A673 (cell line): Measurements from ENCODE around the gene TIGD3. TPM values are rescaled to one million over a fixed set of nuclear protein-coding genes. Genes with fewer than 3 reads are reported as not detected.

ENCODE experiments used
- BruUV-seq: library from RNA; stranded (reverse); fragments of 400-500 nt; replicated peaks from 2 replicates; lab custom pipeline; 2021; lab: Mats Ljungman, UMichigan
- CTCF ChIA-PET: fragments of 300-600 bp; sonication (Branson Sonifier 250); formaldehyde crosslinking; loops from one replicate; lab custom pipeline; 2022; ENCODE audit warnings: antibody characterized with exemption; lab: Charles Lee
- POLR2A ChIA-PET: fragments of 300-600 bp; sonication (Branson Sonifier 250); formaldehyde crosslinking; loops from one replicate; lab custom pipeline; 2022; ENCODE audit warnings: antibody characterized with exemption; ENCODE audit not compliant: low non-redundant PET; lab: Charles Lee
- DNase-seq: peaks from one replicate; pipeline ENCODE4 v3.0.0-alpha.2; 2015; ENCODE audit warnings: low spot score
- H3K27ac ChIP-seq: fragments of 200-600 bp; sonication (generic); 2 replicates; pipeline ENCODE4 v1.5.1; 2016; ENCODE audit warnings: mixed run types, low read depth, mild to moderate bottlenecking, mixed read lengths, antibody characterized with exemption, low read length; ENCODE audit not compliant: poor library complexity, severe bottlenecking
- H3K27me3 ChIP-seq: fragments of 200-600 bp; sonication (generic); replicated peaks from 2 replicates; pipeline ENCODE4 v1.6.1; 2017; ENCODE audit warnings: mixed run types, low read depth, mild to moderate bottlenecking, mixed read lengths, antibody characterized with exemption, low read length; ENCODE audit not compliant: insufficient read depth, poor library complexity
- H3K36me3 ChIP-seq: fragments of 200-600 bp; sonication (generic); 2 replicates; pipeline ENCODE4 v1.6.1; 2016; ENCODE audit warnings: mixed run types, mild to moderate bottlenecking, mixed read lengths, antibody characterized with exemption, low read length; ENCODE audit not compliant: insufficient read depth, poor library complexity, severe bottlenecking
- H3K4me1 ChIP-seq: fragments of 200-600 bp; sonication (generic); 2 replicates; pipeline ENCODE4 v1.6.1; 2017; ENCODE audit warnings: mixed run types, mild to moderate bottlenecking, mixed read lengths, antibody characterized with exemption, low read length; ENCODE audit not compliant: insufficient read depth, poor library complexity, severe bottlenecking
- H3K4me3 ChIP-seq: fragments of 200-600 bp; sonication (generic); 2 replicates; pipeline ENCODE4 v1.5.1; 2016; ENCODE audit warnings: low read depth, mixed run types, mild to moderate bottlenecking, mixed read lengths, low read length; ENCODE audit not compliant: poor library complexity, severe bottlenecking
- H3K9me3 ChIP-seq: fragments of 200-600 bp; sonication (generic); 2 replicates; pipeline ENCODE4 v1.6.1; 2016; ENCODE audit warnings: mixed run types, low read depth, mild to moderate bottlenecking, mixed read lengths, antibody characterized with exemption, low read length; ENCODE audit not compliant: poor library complexity, severe bottlenecking
- EZH2 ChIP-seq: fragments of 200-600 bp; sonication (generic); IDR thresholded peaks from 2 replicates; pipeline ENCODE4 v1.6.1; 2017; ENCODE audit warnings: borderline replicate concordance, low read depth, mild to moderate bottlenecking, mixed read lengths, antibody characterized with exemption, low read length; ENCODE audit not compliant: poor library complexity, severe bottlenecking
- intact Hi-C: fragments of 100-400 bp; cut with micrococcal nuclease; formaldehyde crosslinking; loops from one replicate; pipeline ENCODE4 v1.10.0; 2022; ENCODE audit not compliant: unreplicated experiment
- total RNA-seq: library from RNA; stranded (reverse); gene quantifications from 2 replicates; pipeline ENCODE4 v1.2.3, GENCODE V29; 2021
- TF ChIP-seq, protein P1 (sequence below): fragments of 300-800, 200-600 bp; sonication (generic); conservative IDR thresholded peaks from 2 replicates; pipeline ENCODE4 v1.5.1; 2017; ENCODE audit warnings: low read depth, mild to moderate bottlenecking, antibody characterized with exemption, low read length, moderate library complexity, mixed read lengths

The TIGD3 gene
- total RNA-seq, 1 experiment from 2014 or later: 2.3 TPM

DNA sequence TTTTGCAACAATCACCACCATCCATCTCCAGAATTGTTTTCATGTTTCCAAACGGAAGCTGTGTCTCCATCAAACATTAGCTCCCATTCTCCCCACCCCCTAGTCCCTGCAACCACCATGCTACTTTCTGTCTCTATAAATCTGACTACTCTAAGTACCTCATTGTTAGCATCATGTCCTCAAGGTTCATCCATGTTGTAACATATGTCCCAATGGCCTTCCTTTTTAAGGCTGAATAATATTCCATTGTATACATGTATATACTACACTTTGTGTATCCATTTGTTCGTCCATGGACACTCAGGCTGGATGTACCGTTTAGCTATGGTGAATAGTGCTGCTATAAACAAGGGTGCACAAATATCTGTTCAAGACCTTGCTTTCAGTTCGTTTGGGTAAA is 29.1 kb upstream of the TIGD3 start:
- Histone ChIP-seq H3K36me3 (no peaks in the 10 kb centered on the region), H3K4me3 (no peak overlapping the region), H3K4me1 (peaks cover 5% of the 10 kb centered on the region), H3K9me3 (no peaks in the 10 kb centered on the region), H3K27me3 (no peaks in the 10 kb centered on the region), H3K27ac (no peak overlapping the region)
- no peak for TF ChIP-seq EZH2
- TF ChIP-seq, protein P1, sequence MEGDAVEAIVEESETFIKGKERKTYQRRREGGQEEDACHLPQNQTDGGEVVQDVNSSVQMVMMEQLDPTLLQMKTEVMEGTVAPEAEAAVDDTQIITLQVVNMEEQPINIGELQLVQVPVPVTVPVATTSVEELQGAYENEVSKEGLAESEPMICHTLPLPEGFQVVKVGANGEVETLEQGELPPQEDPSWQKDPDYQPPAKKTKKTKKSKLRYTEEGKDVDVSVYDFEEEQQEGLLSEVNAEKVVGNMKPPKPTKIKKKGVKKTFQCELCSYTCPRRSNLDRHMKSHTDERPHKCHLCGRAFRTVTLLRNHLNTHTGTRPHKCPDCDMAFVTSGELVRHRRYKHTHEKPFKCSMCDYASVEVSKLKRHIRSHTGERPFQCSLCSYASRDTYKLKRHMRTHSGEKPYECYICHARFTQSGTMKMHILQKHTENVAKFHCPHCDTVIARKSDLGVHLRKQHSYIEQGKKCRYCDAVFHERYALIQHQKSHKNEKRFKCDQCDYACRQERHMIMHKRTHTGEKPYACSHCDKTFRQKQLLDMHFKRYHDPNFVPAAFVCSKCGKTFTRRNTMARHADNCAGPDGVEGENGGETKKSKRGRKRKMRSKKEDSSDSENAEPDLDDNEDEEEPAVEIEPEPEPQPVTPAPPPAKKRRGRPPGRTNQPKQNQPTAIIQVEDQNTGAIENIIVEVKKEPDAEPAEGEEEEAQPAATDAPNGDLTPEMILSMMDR: no peak
- DNase-seq: no peak
- intact Hi-C loops: no loop called here
- BruUV-seq: no TSS peak
- ChIA-PET POLR2A (no interaction called here), CTCF (no interaction called here)

DNA sequence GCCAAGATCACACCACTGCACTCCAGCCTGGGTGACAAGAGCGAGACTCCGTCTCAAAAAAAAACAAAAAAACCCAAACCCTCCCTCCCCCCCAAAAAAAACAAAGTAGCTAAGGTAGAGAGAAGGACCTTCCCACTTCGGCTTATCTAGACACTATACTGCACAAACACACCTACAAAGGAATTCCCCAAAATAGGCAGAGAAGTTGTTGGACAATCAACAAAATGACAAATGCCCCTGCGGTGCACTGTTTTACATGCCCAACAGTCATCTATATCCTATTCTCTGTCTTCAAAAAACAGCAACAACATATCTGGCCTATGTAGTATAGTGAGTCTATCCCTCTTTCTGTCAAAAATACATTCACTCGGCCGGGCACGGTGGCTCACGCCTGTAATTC is 27.5 kb upstream of the TIGD3 start:
- CTCF ChIA-PET: interaction anchor here (0.7 kb wide), 1 partner anchor 1033 kb away, joined by 3 read pairs; no protein-coding TSS in a partner anchor
- Histone ChIP-seq H3K27me3 (no peaks in the 10 kb centered on the region), H3K36me3 (no peaks in the 10 kb centered on the region), H3K9me3 (no peaks in the 10 kb centered on the region), H3K4me3 (no peak overlapping the region), H3K4me1 (peaks cover 5% of the 10 kb centered on the region), H3K27ac (no peak overlapping the region)
- TF ChIP-seq, protein P1: no peak
- no peak for TF ChIP-seq EZH2
- intact Hi-C loops: no loop called here
- POLR2A ChIA-PET: no interaction called here
- DNase-seq: no peak
- BruUV-seq: no TSS peak

DNA sequence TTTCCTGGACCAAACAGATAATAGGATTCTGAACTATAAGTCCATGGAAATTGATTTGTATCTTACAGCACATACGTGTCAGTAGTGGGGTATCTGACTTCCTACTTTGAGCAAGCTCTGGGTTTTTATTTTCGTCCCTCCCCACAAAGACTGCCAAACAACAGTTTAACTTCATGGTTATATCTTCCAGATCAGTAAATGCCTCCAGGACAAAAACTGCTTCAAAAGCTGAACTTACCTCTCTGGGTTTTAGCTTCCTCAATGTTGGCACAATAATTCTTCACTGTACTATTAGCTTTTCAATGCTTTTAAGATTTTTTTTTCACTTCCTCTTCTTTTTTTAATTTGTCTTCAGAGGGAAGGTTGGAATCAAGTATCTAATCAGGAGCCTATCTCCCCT is 25.1 kb upstream of the TIGD3 start:
- H3K27ac ChIP-seq: no peak overlapping the region

More for the DNA sequence above, 25.1 kb upstream of the TIGD3 start:
- CTCF ChIA-PET: interaction anchor here (0.7 to 3.6 kb wide), 9 partner anchors 13 to 504 kb away, joined by 3 to 34 read pairs (median 5); partner anchors contain the start of gene CDC42EP2
- no peaks in the 10 kb centered on the region for H3K27me3 ChIP-seq
- TF ChIP-seq EZH2: no peak
- TF ChIP-seq, protein P1: no peak
- H3K36me3 ChIP-seq: no peaks in the 10 kb centered on the region
- POLR2A ChIA-PET: interaction anchor here (1.2 kb wide), 1 partner anchor 178 kb away, joined by 11 read pairs; no protein-coding TSS in a partner anchor
- H3K9me3 ChIP-seq: no peaks in the 10 kb centered on the region
- no peak overlapping the region for H3K4me3 ChIP-seq
- DNase-seq: no peak
- BruUV-seq: no TSS peak
- H3K4me1 ChIP-seq: peaks cover 5% of the 10 kb centered on the region
- intact Hi-C loops: no loop called here
